Pancreas (tissue), 10 donors: ENCODE results near the gene TTC23. TPM values are rescaled to one million over a fixed set of nuclear protein-coding genes. Genes with fewer than 3 reads are reported as not detected.

Experiments
- ATAC-seq, 4 donors: fragments of 200-7000 bp; cut with Tn5 transposase; one replicate each; pipeline versions ENCODE4 v1.8.0 to v1.9.1; 2020; ENCODE audit warnings: mild to moderate bottlenecking in 4 of 4, moderate library complexity in 4 of 4
- DNase-seq, 6 donors: peaks; one replicate each; pipeline ENCODE4 v3.0.0-alpha.2; 2020
- FAIRE-seq: peaks from 2 replicates; lab custom pipeline; 2012; peaks lifted over from hg19 to GRCh38; lab: Jason Lieb, UNC
- H3K27ac ChIP-seq, 4 donors: fragments of 200-600 bp; sonication (generic); 1 replicate in 3 of 4; 2 replicates in 1 of 4; pipeline versions ENCODE4 v1.5.0 to v1.8.0; 2020
- H3K27me3 ChIP-seq, 4 donors: fragments of 200-600 bp; one replicate each; pipeline ENCODE4 v1.8.0; 2021
- H3K36me3 ChIP-seq, 3 donors: fragments of 200-600 bp; sonication (generic) in 1 of 3; one replicate each; pipeline versions ENCODE4 v1.5.0 to v1.8.0; 2020 to 2021
- H3K4me1 ChIP-seq, 3 donors: fragments of 200-600 bp; one replicate each; pipeline ENCODE4 v1.8.0; 2021
- H3K4me3 ChIP-seq, 4 donors: fragments of 200-600 bp; sonication (generic) in 2 of 4; one replicate each; pipeline versions ENCODE4 v1.5.0 to v1.8.0; 2020 to 2021
- H3K9me3 ChIP-seq, 4 donors: fragments of 200-600 bp; one replicate each; pipeline ENCODE4 v1.8.0; 2021
- WGBS, 2 donors: extraction: QIAGEN DNeasy Blood & Tissue Kit; methylation state at CpG; one replicate each; pipeline ENCODE4 v1.1.7; 2013; 5-methylcytosine and 5-hydroxymethylcytosine counted together
- intact Hi-C, 3 donors: fragments of 100-400 bp; cut with DNase I; formaldehyde crosslinking; loops; one replicate each; pipeline versions ENCODE4 v1.11.1 to v1.14.2; 2022
- polyA plus RNA-seq, 2 donors: library from polyadenylated mRNA; stranded (reverse); fragments of 200-250 nt; gene quantifications; one replicate each; pipeline ENCODE4 v1.2.3, GENCODE V29; 2013
- total RNA-seq, 6 donors: library from RNA; stranded (reverse); fragmentation: NEBNext Ultra II Directional in 4 of 6; extraction: Animal tissue kit (Norgen Biotek cat#: 25700) in 4 of 6; gene quantifications; one replicate each; pipeline versions ENCODE4 v1.2.1 to v1.2.4, GENCODE V29; 2021 to 2023
- TF ChIP-seq, protein P1 (sequence below), 4 donors: fragments of 200-600 bp; sonication (generic) in 3 of 4; IDR thresholded peaks; one replicate each; pipeline versions ENCODE4 v1.5.0 to v1.8.0; 2021; ENCODE audit warnings: antibody characterized with exemption in 4 of 4
- donor health status: healthy with polysubstance abuse.
- donor health status: DM: no; HTN: no; CAD: no; lungs with moderate emphysema.
- donor health status: DM: no; HTN: no; CAD: no.
- donor health status: control.
- donor health status: control.
- donor health status: Bipolar disorder and iron deficiency.
- donor health status: DM: yes; HTN: yes; CAD: no.
- donor health status: DM: no; HTN: no; CAD: no.
- donor health status: DM: no; HTN: no; CAD: no.
- donor health status: DM: yes; HTN: yes; CAD: no.

The TTC23 gene
- total and polyA plus RNA-seq, 8 donors: 5.5 to 13.5 (median 7.8) TPM

GRCh38 chr15:99158626-99159412, 90.6 kb downstream of the TTC23 start:
- intact Hi-C loops: loop anchor here in 1 of 3 donors (10.0 kb wide), 1 partner anchor 64 kb away; no protein-coding TSS in a partner anchor
- TF ChIP-seq, protein P1, sequence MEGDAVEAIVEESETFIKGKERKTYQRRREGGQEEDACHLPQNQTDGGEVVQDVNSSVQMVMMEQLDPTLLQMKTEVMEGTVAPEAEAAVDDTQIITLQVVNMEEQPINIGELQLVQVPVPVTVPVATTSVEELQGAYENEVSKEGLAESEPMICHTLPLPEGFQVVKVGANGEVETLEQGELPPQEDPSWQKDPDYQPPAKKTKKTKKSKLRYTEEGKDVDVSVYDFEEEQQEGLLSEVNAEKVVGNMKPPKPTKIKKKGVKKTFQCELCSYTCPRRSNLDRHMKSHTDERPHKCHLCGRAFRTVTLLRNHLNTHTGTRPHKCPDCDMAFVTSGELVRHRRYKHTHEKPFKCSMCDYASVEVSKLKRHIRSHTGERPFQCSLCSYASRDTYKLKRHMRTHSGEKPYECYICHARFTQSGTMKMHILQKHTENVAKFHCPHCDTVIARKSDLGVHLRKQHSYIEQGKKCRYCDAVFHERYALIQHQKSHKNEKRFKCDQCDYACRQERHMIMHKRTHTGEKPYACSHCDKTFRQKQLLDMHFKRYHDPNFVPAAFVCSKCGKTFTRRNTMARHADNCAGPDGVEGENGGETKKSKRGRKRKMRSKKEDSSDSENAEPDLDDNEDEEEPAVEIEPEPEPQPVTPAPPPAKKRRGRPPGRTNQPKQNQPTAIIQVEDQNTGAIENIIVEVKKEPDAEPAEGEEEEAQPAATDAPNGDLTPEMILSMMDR (IDR thresholded peaks at IDR 0.05): no peak
- Histone ChIP-seq H3K9me3 (no peaks in the 10 kb centered on the region), H3K4me3 (no peak overlapping the region), H3K27me3 (no peaks in the 10 kb centered on the region), H3K36me3 (no peaks in the 10 kb centered on the region), H3K4me1 (peaks cover 2 to 9% (median 5%) of the 10 kb centered on the region in 3 donors), H3K27ac (no peak overlapping the region)
- DNase-seq (no peak), FAIRE-seq (no peak), ATAC-seq (no peak)
- WGBS, 2 donors: 96 to 97% methylated on average over 6 of the region's 6 CpGs

DNA sequence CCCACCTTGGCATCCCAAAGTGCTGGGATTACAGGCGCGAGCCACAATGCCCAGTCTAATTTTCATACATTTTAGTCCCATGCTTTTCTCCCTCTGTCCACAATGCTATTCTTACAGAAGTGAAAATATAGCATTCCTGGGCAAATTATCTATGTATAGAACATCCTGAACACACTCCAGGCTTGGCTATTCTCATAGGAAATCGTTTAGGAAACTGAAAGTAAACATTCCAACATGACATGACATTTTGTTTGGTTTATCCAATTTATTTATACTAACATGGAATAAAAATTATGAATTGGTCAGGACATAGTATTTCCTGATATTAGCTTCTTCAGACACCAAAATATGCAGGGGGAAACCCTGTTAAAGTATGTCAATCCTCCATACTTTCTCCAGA, 91.9 kb downstream of the TTC23 start:
- H3K9me3 ChIP-seq: no peaks in the 10 kb centered on the region
- TF ChIP-seq, protein P1 (IDR thresholded peaks at IDR 0.05): no peak
- no peak for DNase-seq
- H3K36me3 ChIP-seq: no peaks in the 10 kb centered on the region
- 67 to 69% methylated on average over 3 of the region's 3 CpGs for WGBS, 2 donors
- intact Hi-C loops: loop anchor here in 1 of 3 donors (10.0 kb wide), 1 partner anchor 63 kb away; no protein-coding TSS in a partner anchor
- no peak overlapping the region for H3K4me3 ChIP-seq
- H3K4me1 ChIP-seq: peaks cover 8 to 16% (median 13%) of the 10 kb centered on the region in 3 donors
- no peak overlapping the region for H3K27ac ChIP-seq
- no peak for FAIRE-seq
- no peak for ATAC-seq
- H3K27me3 ChIP-seq: no peaks in the 10 kb centered on the region

GRCh38 chr15:99155961-99156443, 93.4 kb downstream of the TTC23 start:
- no peak for FAIRE-seq
- no peak overlapping the region for H3K27ac ChIP-seq
- no peaks in the 10 kb centered on the region for H3K27me3 ChIP-seq
- ATAC-seq: peak in 1 of 4 donors; percentile 18
- peaks cover 8 to 16% (median 13%) of the 10 kb centered on the region in 3 donors for H3K4me1 ChIP-seq
- H3K36me3 ChIP-seq: no peaks in the 10 kb centered on the region
- TF ChIP-seq, protein P1 (IDR thresholded peaks at IDR 0.05): no peak
- WGBS, 2 donors: 83 to 84% methylated on average over 9 of the region's 9 CpGs
- intact Hi-C loops: loop anchor here in 1 of 3 donors (10.0 kb wide), 1 partner anchor 61 kb away; no protein-coding TSS in a partner anchor
- no peak overlapping the region for H3K4me3 ChIP-seq
- H3K9me3 ChIP-seq: no peaks in the 10 kb centered on the region
- DNase-seq: no peak

DNA sequence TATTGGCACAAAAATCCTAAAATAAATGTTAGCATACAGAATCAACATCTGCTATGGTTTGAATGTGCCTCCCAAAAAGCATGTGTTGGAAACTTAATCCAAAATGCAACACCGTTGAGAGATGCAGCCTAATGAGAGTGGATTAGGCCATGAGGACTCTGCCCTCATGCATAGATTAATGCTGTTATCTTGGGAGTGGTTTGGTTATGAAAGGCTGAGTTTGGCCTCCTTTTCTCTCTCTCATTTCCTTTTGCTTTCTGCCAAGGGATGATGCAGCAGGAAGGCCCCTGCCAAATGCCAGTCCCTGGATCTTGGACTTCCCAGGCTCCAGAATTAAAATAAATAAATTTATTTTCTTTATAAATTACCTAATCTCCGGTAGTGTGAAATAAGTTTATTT, 95.1 kb downstream of the TTC23 start:
- DNase-seq (no peak), ATAC-seq (peak; percentile 18 to 57 (median 34)), FAIRE-seq (no peak)
- Histone ChIP-seq H3K36me3 (no peaks in the 10 kb centered on the region), H3K4me3 (no peak overlapping the region), H3K27ac (no peak overlapping the region), H3K9me3 (no peaks in the 10 kb centered on the region), H3K27me3 (no peaks in the 10 kb centered on the region), H3K4me1 (peaks cover 8 to 16% (median 13%) of the 10 kb centered on the region in 3 donors)
- TF ChIP-seq, protein P1 (IDR thresholded peaks at IDR 0.05): no peak
- 31 to 38% methylated on average over 2 of the region's 2 CpGs for WGBS, 2 donors
- intact Hi-C loops: loop anchor here in 1 of 3 donors (10.0 kb wide), 1 partner anchor 59 kb away; no protein-coding TSS in a partner anchor
